Common myeloid progenitor, CD34-positive (primary cell): Measurements from ENCODE around the gene DAGLB.

Source experiments
- CTCF ChIA-PET: fragments of 350-600 bp; sonication (Branson Sonifier 250); formaldehyde crosslinking; loops from one replicate; lab custom pipeline; 2021; ENCODE audit warnings: antibody characterized with exemption; lab: Charles Lee
- POLR2A ChIA-PET: fragments of 350-600 bp; sonication (Branson Sonifier 250); formaldehyde crosslinking; loops from one replicate; lab custom pipeline; 2021; ENCODE audit warnings: antibody characterized with exemption; lab: Charles Lee
- DNase-seq, 3 donors: peaks; one replicate each; pipeline versions ENCODE4 v3.0.0 to v3.0.0-alpha.2; 2013
- H3K27ac ChIP-seq, 2 experiments: 1 replicate in 1 of 2; 2 replicates in 1 of 2; pipeline ENCODE4 v1.7.0; 2013; ENCODE audit warnings: inconsistent platforms in 2 of 2, low read length in 2 of 2, mild to moderate bottlenecking in 2 of 2, low read depth in 1 of 2, moderate library complexity in 1 of 2; ENCODE audit not compliant: severe bottlenecking in 2 of 2, insufficient read depth in 1 of 2, poor library complexity in 1 of 2
- H3K27me3 ChIP-seq, 5 experiments: replicated peaks in 2 of 5; 1 replicate in 3 of 5; 2 replicates in 2 of 5; pipeline versions ENCODE4 v1.6.1 to v1.7.0; 2013; ENCODE audit warnings: low read length in 4 of 5, mild to moderate bottlenecking in 2 of 5, moderate library complexity in 2 of 5, inconsistent platforms in 1 of 5; ENCODE audit not compliant: insufficient read depth in 5 of 5, control insufficient read depth in 4 of 5
- H3K36me3 ChIP-seq, 4 experiments: 1 replicate in 2 of 4; 2 replicates in 2 of 4; pipeline versions ENCODE4 v1.6.1 to v1.7.0; 2013; ENCODE audit warnings: low read length in 3 of 4, control low read depth in 1 of 4, mild to moderate bottlenecking in 1 of 4; ENCODE audit not compliant: control insufficient read depth in 4 of 4, insufficient read depth in 4 of 4
- H3K4me1 ChIP-seq, 4 experiments: 1 replicate in 3 of 4; 2 replicates in 1 of 4; pipeline versions ENCODE4 v1.6.1 to v1.7.1; 2013; ENCODE audit warnings: low read length in 3 of 4, mild to moderate bottlenecking in 3 of 4, control low read depth in 1 of 4, inconsistent platforms in 1 of 4, moderate library complexity in 1 of 4; ENCODE audit not compliant: control insufficient read depth in 4 of 4, insufficient read depth in 4 of 4; ENCODE audit errors: control extremely low read depth in 1 of 4
- H3K4me3 ChIP-seq, 7 experiments: 1 replicate in 4 of 7; 2 replicates in 3 of 7; pipeline versions ENCODE4 v1.5.1 to v1.7.0; 2013; ENCODE audit warnings: mild to moderate bottlenecking in 7 of 7, low read length in 6 of 7, moderate library complexity in 6 of 7, inconsistent platforms in 2 of 7, low read depth in 2 of 7, control low read depth in 1 of 7; ENCODE audit not compliant: insufficient read depth in 4 of 7, control insufficient read depth in 1 of 7; ENCODE audit errors: extremely low read depth in 1 of 7
- H3K9me3 ChIP-seq, 5 experiments: 1 replicate in 4 of 5; 2 replicates in 1 of 5; pipeline versions ENCODE4 v1.6.1 to v1.7.1; 2013; ENCODE audit warnings: low read length in 4 of 5, mild to moderate bottlenecking in 2 of 5, inconsistent platforms in 1 of 5, low read depth in 1 of 5, moderate library complexity in 1 of 5; ENCODE audit not compliant: control insufficient read depth in 4 of 5, insufficient read depth in 2 of 5; ENCODE audit errors: control extremely low read depth in 1 of 5
- WGBS: methylation state at CpG from one replicate; pipeline ENCODE4 v1.1.5; 2013; ENCODE audit not compliant: insufficient coverage; 5-methylcytosine and 5-hydroxymethylcytosine counted together

Gene DAGLB

GRCh38 chr7:6479067-6479466, 31.3 kb upstream of the DAGLB start:
- DNase-seq: no peak
- 100% methylated on average over 6 of the region's 8 CpGs for WGBS
- Histone ChIP-seq H3K9me3 (no peaks in the 10 kb centered on the region), H3K27ac (no peak overlapping the region), H3K36me3 (peaks cover 0 to 29% (median 6%) of the 10 kb centered on the region in 4 experiments), H3K4me1 (peaks cover 10 to 27% (median 20%) of the 10 kb centered on the region in 4 experiments), H3K4me3 (no peak overlapping the region), H3K27me3 (no peaks in the 10 kb centered on the region)
- ChIA-PET CTCF (no interaction called here), POLR2A (interaction anchor here (0.6 kb wide), 1 partner anchor 39 kb away, joined by 5 read pairs; no protein-coding TSS in a partner anchor)

- no peaks in the 10 kb centered on the region for H3K9me3 ChIP-seq
- H3K4me3 ChIP-seq: no peak overlapping the region
- H3K4me1 ChIP-seq: peaks cover 10 to 27% (median 19%) of the 10 kb centered on the region in 4 experiments
- H3K27me3 ChIP-seq: no peaks in the 10 kb centered on the region
- DNase-seq: no peak
- ChIA-PET CTCF (interaction anchor here (0.9 kb wide), 1 partner anchor 13 kb away, joined by 3 read pairs; no protein-coding TSS in a partner anchor), POLR2A (no interaction called here)
- peaks cover 1 to 36% (median 7%) of the 10 kb centered on the region in 4 experiments for H3K36me3 ChIP-seq
- H3K27ac ChIP-seq: no peak overlapping the region
- WGBS: 96% methylated on average over 4 of the region's 7 CpGs
Measured at GRCh38 chr7:6478186-6478585, 30.4 kb upstream of the DAGLB start.

DNA sequence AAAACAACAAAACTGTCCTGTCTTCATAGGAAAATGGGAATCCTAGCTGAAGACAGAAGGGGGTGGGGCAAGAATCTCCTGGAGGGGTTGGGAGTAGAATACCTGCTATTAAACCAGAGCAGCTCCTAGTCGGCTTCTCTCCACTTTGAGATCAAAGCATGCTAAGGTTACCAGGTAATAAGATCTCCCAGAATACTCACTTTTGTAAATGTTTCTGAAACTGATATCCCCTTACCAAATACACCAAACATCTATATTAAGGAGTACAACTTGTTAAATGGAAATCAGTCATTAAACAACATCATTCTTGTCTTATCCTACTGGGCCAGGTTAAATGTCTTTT, 29.5 kb upstream of the DAGLB start:
- CTCF ChIA-PET: interaction anchor here (0.9 to 1.4 kb wide), 3 partner anchors 13 to 19 kb away, joined by 3 to 6 read pairs (median 3); no protein-coding TSS in a partner anchor
- peak overlapping the region in 1 of 2 experiments; percentile 23 for H3K27ac ChIP-seq

DNA sequence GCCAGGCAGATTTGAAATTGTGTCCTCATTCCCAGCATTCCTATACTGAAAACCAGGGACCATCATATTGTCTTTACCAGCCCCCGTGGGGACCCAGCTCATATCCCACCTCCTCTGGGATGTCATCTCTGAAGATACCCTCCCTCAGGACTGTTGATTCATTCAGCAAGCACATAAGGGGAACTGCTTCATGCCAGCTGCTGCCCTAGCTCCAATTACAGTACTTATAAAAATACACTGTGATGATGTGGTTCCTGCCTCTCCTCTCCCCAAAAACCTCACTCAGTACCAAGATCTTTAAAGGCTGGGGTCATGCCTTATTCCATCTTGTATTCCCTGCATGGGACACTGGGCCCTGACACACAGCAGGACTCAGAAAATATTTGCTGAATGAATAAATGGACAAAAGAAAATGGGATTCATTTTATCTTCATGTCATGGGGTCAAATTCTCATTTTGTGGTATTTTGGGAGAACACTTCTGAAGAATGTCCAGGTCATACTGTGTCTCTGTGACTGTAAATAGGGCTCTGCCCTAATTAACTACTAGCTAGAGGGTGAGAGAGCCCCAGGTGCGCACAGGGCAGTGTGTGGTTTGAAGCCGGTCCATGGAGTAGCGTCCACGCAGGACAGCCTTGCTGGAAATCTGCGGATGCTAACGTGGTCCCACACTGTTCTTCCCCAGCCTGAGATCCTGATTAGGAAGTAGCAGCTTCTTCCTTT, 29.0 kb upstream of the DAGLB start:
- Histone ChIP-seq H3K4me3 (no peak overlapping the region), H3K4me1 (peaks cover 8 to 18% (median 12%) of the 10 kb centered on the region in 4 experiments), H3K9me3 (no peaks in the 10 kb centered on the region), H3K27me3 (no peaks in the 10 kb centered on the region), H3K36me3 (peaks cover 6 to 48% (median 15%) of the 10 kb centered on the region in 4 experiments), H3K27ac (peak overlapping the region in 1 of 2 experiments; percentile 63)
- ChIA-PET POLR2A (interaction anchor here (0.6 to 1.4 kb wide), 4 partner anchors 10 to 272 kb away, joined by 3 to 5 read pairs (median 3); partner anchors contain the start of gene DAGLB), CTCF (interaction anchor here (1.1 to 2.2 kb wide), 5 partner anchors 10 to 98 kb away, joined by 3 to 6 read pairs (median 4); no protein-coding TSS in a partner anchor)
- WGBS: 98% methylated on average over 5 of the region's 7 CpGs
- peak in 2 of 3 donors; percentile 50 to 52 for DNase-seq

More for the DNA sequence above, 29.5 kb upstream of the DAGLB start:
- POLR2A ChIA-PET: interaction anchor here (0.8 kb wide), 1 partner anchor 11 kb away, joined by 3 read pairs; no protein-coding TSS in a partner anchor
- peaks cover 8 to 20% (median 13%) of the 10 kb centered on the region in 4 experiments for H3K4me1 ChIP-seq
- H3K36me3 ChIP-seq: peaks cover 4 to 44% (median 11%) of the 10 kb centered on the region in 4 experiments
- H3K27me3 ChIP-seq: no peaks in the 10 kb centered on the region
- H3K9me3 ChIP-seq: no peaks in the 10 kb centered on the region
- no peak for DNase-seq
- WGBS: no CpG with 5 or more reads among the region's 1 CpG
- H3K4me3 ChIP-seq: no peak overlapping the region

- no peaks in the 10 kb centered on the region for H3K27me3 ChIP-seq
- peaks cover 9 to 49% (median 18%) of the 10 kb centered on the region in 4 experiments for H3K36me3 ChIP-seq
- H3K4me1 ChIP-seq: peaks cover 8 to 16% (median 12%) of the 10 kb centered on the region in 4 experiments
- no peaks in the 10 kb centered on the region for H3K9me3 ChIP-seq
- peak in 2 of 3 donors; percentile 9 to 18 for DNase-seq
- CTCF ChIA-PET: interaction anchor here (0.7 to 2.2 kb wide), 5 partner anchors 9 to 99 kb away, joined by 3 to 6 read pairs (median 4); no protein-coding TSS in a partner anchor
- 92% methylated on average over 2 of the region's 3 CpGs for WGBS
- no peak overlapping the region for H3K4me3 ChIP-seq
- POLR2A ChIA-PET: interaction anchor here (0.9 to 1.4 kb wide), 2 partner anchors 9 to 27 kb away, joined by 3 read pairs; partner anchors contain the start of gene DAGLB
- peak overlapping the region in 1 of 2 experiments; percentile 63 for H3K27ac ChIP-seq
Measured at GRCh38 chr7:6475433-6476186, 27.9 kb upstream of the DAGLB start.

- POLR2A ChIA-PET: no interaction called here
- H3K27me3 ChIP-seq: no peaks in the 10 kb centered on the region
- DNase-seq: no peak
- peaks cover 0 to 7% (median 1%) of the 10 kb centered on the region in 5 experiments for H3K9me3 ChIP-seq
- H3K36me3 ChIP-seq: peaks cover 20 to 73% (median 56%) of the 10 kb centered on the region in 4 experiments
- H3K4me3 ChIP-seq: no peak overlapping the region
- no peaks in the 10 kb centered on the region for H3K4me1 ChIP-seq
- WGBS: 97% methylated on average over 6 of the region's 8 CpGs
- no peak overlapping the region for H3K27ac ChIP-seq
- CTCF ChIA-PET: interaction anchor here (1.7 to 1.8 kb wide), 2 partner anchors 10 to 46 kb away, joined by 3 to 6 read pairs; no protein-coding TSS in a partner anchor
Measured at GRCh38 chr7:6465862-6466261, 18.1 kb upstream of the DAGLB start.
